OCI-LY1 (cell line): ENCODE results near the gene RAB24.
"Not testable (repeated sequence)": the region's sequence is repeated elsewhere in the genome, so short reads cannot be mapped to it uniquely, and the experiment has no call there.

Experiments used
- H2AFZ ChIP-seq: fragments of 200-600 bp; sonication (generic), shearing (Covaris generic); 2 replicates; pipeline ENCODE4 v1.6.0; 2014; ENCODE audit warnings: antibody characterized with exemption, mild to moderate bottlenecking, low read length
- H3F3A ChIP-seq: fragments of 200-600 bp; sonication (generic), shearing (Covaris generic); 2 replicates; pipeline ENCODE4 v1.6.0; 2014; ENCODE audit warnings: mild to moderate bottlenecking, antibody characterized with exemption, low read length, moderate library complexity; ENCODE audit not compliant: insufficient read depth
- H3K27ac ChIP-seq: fragments of 200-600 bp; sonication (generic); 2 replicates; pipeline ENCODE4 v1.5.1; 2014; ENCODE audit warnings: low read length, mixed run types, mild to moderate bottlenecking, low read depth; ENCODE audit not compliant: poor library complexity, severe bottlenecking
- H3K27me3 ChIP-seq: fragments of 200-600 bp; sonication (generic); 2 replicates; pipeline ENCODE4 v1.6.0; 2014; ENCODE audit warnings: antibody characterized with exemption, mild to moderate bottlenecking, low read length, moderate library complexity; ENCODE audit not compliant: insufficient read depth
- H3K36me3 ChIP-seq: fragments of 200-600 bp; sonication (generic); 2 replicates; pipeline ENCODE4 v1.6.1; 2014; ENCODE audit warnings: mild to moderate bottlenecking, antibody characterized with exemption, low read length, moderate library complexity, mixed read lengths; ENCODE audit not compliant: insufficient read depth
- H3K4me1 ChIP-seq: fragments of 200-600 bp; sonication (generic); 2 replicates; pipeline ENCODE4 v1.5.1; 2014; ENCODE audit warnings: mild to moderate bottlenecking, low read length, moderate library complexity; ENCODE audit not compliant: insufficient read depth, severe bottlenecking
- H3K4me2 ChIP-seq: fragments of 200-600 bp; sonication (generic), shearing (Covaris generic); 2 replicates; pipeline ENCODE4 v1.6.1; 2014; ENCODE audit warnings: low read length
- H3K4me3 ChIP-seq: fragments of 200-600 bp; sonication (generic); 2 replicates; pipeline ENCODE4 v1.5.1; 2014; ENCODE audit warnings: low read length, low read depth, mild to moderate bottlenecking, mixed read lengths; ENCODE audit not compliant: poor library complexity, severe bottlenecking
- H3K79me2 ChIP-seq: fragments of 200-600 bp; shearing (Covaris generic); 2 replicates; pipeline ENCODE4 v1.6.1; 2016; ENCODE audit warnings: mixed run types, low read length, mixed read lengths; ENCODE audit not compliant: insufficient read depth
- H3K9ac ChIP-seq: fragments of 200-600 bp; sonication (generic), shearing (Covaris generic); 2 replicates; pipeline ENCODE4 v1.6.1; 2014; ENCODE audit warnings: mild to moderate bottlenecking, low read length, mixed read lengths
- H3K9me2 ChIP-seq: fragments of 200-600 bp; sonication (generic), shearing (Covaris generic); 2 replicates; pipeline ENCODE4 v1.6.1; 2014; ENCODE audit warnings: low read depth, mild to moderate bottlenecking, low read length, mixed read lengths
- H3K9me3 ChIP-seq: fragments of 200-600 bp; shearing (Covaris generic); 2 replicates; pipeline ENCODE4 v1.6.1; 2014; ENCODE audit warnings: low read length, mixed read lengths
- H4K20me1 ChIP-seq: fragments of 200-600 bp; sonication (generic), shearing (Covaris generic); 2 replicates; pipeline ENCODE4 v1.6.0; 2016; ENCODE audit warnings: mild to moderate bottlenecking, low read length; ENCODE audit not compliant: insufficient read depth
- EZH2 ChIP-seq: fragments of 200-600 bp; sonication (generic), shearing (Covaris generic); IDR thresholded peaks from 2 replicates; pipeline ENCODE4 v1.8.0; 2017; ENCODE audit warnings: borderline replicate concordance, mixed run types, mild to moderate bottlenecking, antibody characterized with exemption, low read length, moderate library complexity, mixed read lengths
- TF ChIP-seq, protein P1 (sequence below): fragments of 200-600 bp; sonication (generic), shearing (Covaris generic); IDR thresholded peaks from 2 replicates; pipeline ENCODE4 v1.5.1; 2017; ENCODE audit warnings: mild to moderate bottlenecking, antibody characterized with exemption, low read length, moderate library complexity, mixed read lengths

Gene RAB24

DNA sequence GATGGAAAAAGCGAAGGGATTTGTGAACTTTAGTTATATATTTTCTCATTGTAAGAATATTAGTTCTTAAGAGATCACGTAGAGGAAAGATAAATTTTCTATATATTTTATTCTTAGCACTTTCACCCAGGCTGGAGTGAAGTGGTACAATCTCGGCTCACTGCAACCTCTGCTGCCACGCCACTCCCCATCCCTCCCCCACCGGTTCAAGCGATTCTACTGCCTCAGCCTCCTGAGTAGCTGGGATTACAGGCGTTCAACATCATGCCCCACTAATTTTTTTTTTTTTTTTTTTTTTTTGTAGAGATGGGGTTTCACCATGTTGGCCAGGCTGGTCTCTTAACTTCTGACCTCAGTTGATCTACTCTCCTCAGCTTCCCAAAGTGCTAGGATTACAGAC, 42.6 kb downstream of the RAB24 start:
- no peaks in the 10 kb centered on the region for H3F3A ChIP-seq
- peaks cover 94% of the 10 kb centered on the region for H3K36me3 ChIP-seq
- no peaks in the 10 kb centered on the region for H3K27me3 ChIP-seq
- no peaks in the 10 kb centered on the region for H3K9me2 ChIP-seq
- no peaks in the 10 kb centered on the region for H3K79me2 ChIP-seq
- H4K20me1 ChIP-seq = no peaks in the 10 kb centered on the region
- TF ChIP-seq EZH2 = no peak
- TF ChIP-seq, protein P1, sequence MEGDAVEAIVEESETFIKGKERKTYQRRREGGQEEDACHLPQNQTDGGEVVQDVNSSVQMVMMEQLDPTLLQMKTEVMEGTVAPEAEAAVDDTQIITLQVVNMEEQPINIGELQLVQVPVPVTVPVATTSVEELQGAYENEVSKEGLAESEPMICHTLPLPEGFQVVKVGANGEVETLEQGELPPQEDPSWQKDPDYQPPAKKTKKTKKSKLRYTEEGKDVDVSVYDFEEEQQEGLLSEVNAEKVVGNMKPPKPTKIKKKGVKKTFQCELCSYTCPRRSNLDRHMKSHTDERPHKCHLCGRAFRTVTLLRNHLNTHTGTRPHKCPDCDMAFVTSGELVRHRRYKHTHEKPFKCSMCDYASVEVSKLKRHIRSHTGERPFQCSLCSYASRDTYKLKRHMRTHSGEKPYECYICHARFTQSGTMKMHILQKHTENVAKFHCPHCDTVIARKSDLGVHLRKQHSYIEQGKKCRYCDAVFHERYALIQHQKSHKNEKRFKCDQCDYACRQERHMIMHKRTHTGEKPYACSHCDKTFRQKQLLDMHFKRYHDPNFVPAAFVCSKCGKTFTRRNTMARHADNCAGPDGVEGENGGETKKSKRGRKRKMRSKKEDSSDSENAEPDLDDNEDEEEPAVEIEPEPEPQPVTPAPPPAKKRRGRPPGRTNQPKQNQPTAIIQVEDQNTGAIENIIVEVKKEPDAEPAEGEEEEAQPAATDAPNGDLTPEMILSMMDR = no peak
- H3K9ac ChIP-seq = no peak overlapping the region
- H3K9me3 ChIP-seq = no peaks in the 10 kb centered on the region
- H3K4me1 ChIP-seq = no peaks in the 10 kb centered on the region
- no peak overlapping the region for H3K27ac ChIP-seq
- no peak overlapping the region for H3K4me3 ChIP-seq
- no peak overlapping the region for H3K4me2 ChIP-seq
- no peak overlapping the region for H2AFZ ChIP-seq

DNA sequence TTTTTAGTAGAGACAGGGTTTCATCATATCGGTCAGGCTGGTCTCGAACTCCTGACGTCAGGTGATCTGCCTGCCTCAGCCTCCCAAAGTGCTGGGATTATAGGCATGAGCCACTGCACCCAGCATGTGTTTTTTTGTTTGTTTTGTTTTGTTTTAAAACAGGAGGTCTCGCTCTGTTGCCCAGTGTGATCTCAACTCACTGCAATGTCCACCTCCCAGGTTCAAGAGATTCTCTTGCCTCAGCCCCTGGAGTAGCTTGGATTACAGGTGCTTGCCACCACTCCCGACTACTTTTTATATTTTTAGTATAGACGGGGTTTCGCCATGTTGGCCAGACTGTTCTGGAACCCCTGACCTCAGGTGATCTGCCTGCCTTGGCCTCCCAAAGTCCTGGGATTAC, 44.8 kb downstream of the RAB24 start:
- H3K27ac ChIP-seq, H3F3A ChIP-seq, H2AFZ ChIP-seq, H3K4me2 ChIP-seq, H3K9ac ChIP-seq, H3K27me3 ChIP-seq, H3K9me2 ChIP-seq, H3K4me3 ChIP-seq, H3K79me2 ChIP-seq, H4K20me1 ChIP-seq, H3K9me3 ChIP-seq, H3K4me1 ChIP-seq: not testable (repeated sequence)
- H3K36me3 ChIP-seq = peaks cover 96% of the 10 kb centered on the region

DNA sequence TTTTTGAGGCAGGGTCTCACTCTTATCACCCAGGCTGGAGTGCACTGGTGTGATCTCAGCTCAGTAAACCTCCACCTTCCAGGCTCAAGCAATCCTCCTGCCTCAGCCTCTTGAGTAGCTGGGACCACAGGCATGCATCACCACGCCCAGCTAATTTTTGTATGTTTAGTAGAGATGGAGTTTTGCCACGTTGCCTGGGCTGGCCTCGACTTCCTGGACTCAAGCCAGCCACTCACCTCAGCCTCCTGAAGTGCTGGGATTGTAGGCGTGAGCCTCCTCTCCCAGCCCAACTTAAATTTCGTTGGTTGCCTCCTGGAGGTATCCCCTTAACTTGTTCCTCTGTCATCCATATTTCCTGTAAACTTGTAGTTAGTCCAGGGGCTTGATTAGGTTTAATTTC, 47.2 kb downstream of the RAB24 start:
- Histone ChIP-seq H3K36me3 (peaks cover 96% of the 10 kb centered on the region), H3K27me3 (no peaks in the 10 kb centered on the region), H3K4me2 (no peak overlapping the region), H3F3A (no peaks in the 10 kb centered on the region), H3K79me2 (no peaks in the 10 kb centered on the region), H3K4me3 (no peak overlapping the region), H3K27ac (no peak overlapping the region), H2AFZ (no peak overlapping the region), H3K9me2 (no peaks in the 10 kb centered on the region), H3K9ac (no peak overlapping the region), H4K20me1 (no peaks in the 10 kb centered on the region), H3K9me3 (no peaks in the 10 kb centered on the region), H3K4me1 (no peaks in the 10 kb centered on the region)
- TF ChIP-seq, protein P1 = no peak
- no peak for TF ChIP-seq EZH2

DNA sequence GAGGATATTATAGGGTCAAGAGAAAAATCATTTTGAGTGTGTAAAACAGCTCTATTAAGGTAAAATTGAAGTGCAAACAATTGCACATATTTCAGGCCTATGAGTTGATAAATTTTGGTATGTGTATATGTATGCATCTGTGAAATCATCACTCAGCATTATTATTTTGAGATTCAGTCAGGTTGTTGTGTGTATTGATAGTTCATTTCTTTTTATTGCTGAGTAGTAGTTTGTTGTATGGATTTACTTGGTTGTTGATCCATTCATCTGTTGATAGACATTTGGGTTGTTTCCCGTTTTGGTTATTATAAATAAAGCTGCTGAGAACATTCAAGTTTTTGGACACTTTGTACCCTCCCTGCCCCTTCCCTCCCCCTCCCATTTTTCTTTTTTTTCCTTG, 50.3 kb downstream of the RAB24 start:
- Histone ChIP-seq H3K9me2 (no peaks in the 10 kb centered on the region), H3K9me3 (no peaks in the 10 kb centered on the region), H3K27me3 (no peaks in the 10 kb centered on the region), H3K27ac (no peak overlapping the region), H3K4me1 (no peaks in the 10 kb centered on the region), H3K4me3 (no peak overlapping the region), H4K20me1 (no peaks in the 10 kb centered on the region), H3K79me2 (no peaks in the 10 kb centered on the region), H3F3A (no peaks in the 10 kb centered on the region), H3K9ac (no peak overlapping the region), H3K4me2 (no peak overlapping the region), H3K36me3 (peaks cover 93% of the 10 kb centered on the region), H2AFZ (no peak overlapping the region)
- no peak for TF ChIP-seq EZH2
- TF ChIP-seq, protein P1 = no peak
